Stimulated activated CD8-positive, alpha-beta memory T cell treated with anti-CD3 and anti-CD28 coated beads, Interleukin-12 subunit alpha, Interleukin-12 subunit beta, amount 100 ng/mL, for 1 hour (primary cell): ENCODE results near the gene GLRB.
"Not testable (repeated sequence)": the region's sequence is repeated elsewhere in the genome, so short reads cannot be mapped to it uniquely, and the experiment has no call there.

Source experiments
- DNase-seq: peaks from one replicate; pipeline ENCODE4 v3.0.0-alpha.2; 2020; ENCODE audit warnings: low read depth

GLRB gene

GRCh38 chr4:157128395-157128794 lies 52.4 kb downstream of the GLRB start:
- DNase-seq, result no peak

- no peak for DNase-seq
Observed at GRCh38 chr4:157141976-157142375, 66.0 kb downstream of the GLRB start.

GRCh38 chr4:157143369-157143768 lies 67.4 kb downstream of the GLRB start:
- DNase-seq, result no peak

GRCh38 chr4:157151711-157152110 lies 75.8 kb downstream of the GLRB start:
- DNase-seq, result no peak

- no peak for DNase-seq
Observed at GRCh38 chr4:157165935-157166610, 90.1 kb downstream of the GLRB start.

- DNase-seq, result no peak
Observed at GRCh38 chr4:157170321-157170720, 94.4 kb downstream of the GLRB start.

GRCh38 chr4:157172011-157172410 lies 96.1 kb downstream of the GLRB start:
- DNase-seq, result no peak

GRCh38 chr4:157180268-157180667 lies 104.3 kb downstream of the GLRB start:
- not testable (repeated sequence) for DNase-seq

GRCh38 chr4:157184300-157184699 lies 108.3 kb downstream of the GLRB start:
- DNase-seq, result no peak

GRCh38 chr4:157185363-157185762 lies 109.4 kb downstream of the GLRB start:
- DNase-seq, result no peak

- no peak for DNase-seq
Observed at GRCh38 chr4:157195374-157195773, 119.4 kb downstream of the GLRB start.

- DNase-seq, result no peak
Observed at GRCh38 chr4:157196046-157196445, 120.1 kb downstream of the GLRB start.

GRCh38 chr4:157204634-157205244 lies 128.8 kb downstream of the GLRB start:
- no peak for DNase-seq

GRCh38 chr4:157217708-157218107 lies 141.8 kb downstream of the GLRB start:
- no peak for DNase-seq

- no peak for DNase-seq
Observed at GRCh38 chr4:157219711-157220370, 143.9 kb downstream of the GLRB start.

GRCh38 chr4:157220371-157220881 lies 144.5 kb downstream of the GLRB start, which contains the start of gene GRIA2:
GRIA2 (plus strand) TSS chr4:157220728; CDS start chr4:157221043, 315 bp downstream.
- no peak for DNase-seq

GRCh38 chr4:157221426-157221894 lies 145.5 kb downstream of the GLRB start:
- no peak for DNase-seq
